ENCODE data around the gene RUFY1.
A peak's percentile ranks its signal among the peaks of the same experiment; 100 is the strongest.
"Not testable (repeated sequence)": the region's sequence is repeated elsewhere in the genome, so short reads cannot be mapped to it uniquely, and the experiment has no call there.

Gene RUFY1

DNA sequence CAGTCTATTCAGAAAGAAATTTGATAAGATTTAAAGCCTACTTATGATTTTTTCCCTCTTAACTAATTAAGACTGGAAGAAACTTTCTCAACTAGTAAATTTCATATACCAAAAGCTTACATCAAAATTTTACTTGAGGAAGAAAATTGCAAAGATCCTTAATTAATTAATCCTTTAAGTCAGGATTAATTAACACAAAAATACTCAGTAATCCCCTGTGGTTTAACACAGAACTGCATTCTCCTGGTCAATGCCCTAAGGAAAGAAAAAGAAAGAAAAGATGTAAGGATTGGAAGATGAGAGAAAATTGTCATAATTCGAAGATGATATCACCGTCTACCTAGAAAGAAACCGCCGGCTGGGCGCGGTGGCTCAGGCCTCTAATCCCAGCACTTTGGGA, 17.3 kb upstream of the RUFY1 start:
- H3K36me3 ChIP-seq (ENCODE audit: insufficient read depth, low read length) = no peaks in the 10 kb centered on the region
- DNase-seq (ENCODE audit: low read depth, low spot score) = no peak
- TF ChIP-seq POLR2AphosphoS5 (IDR thresholded peaks at IDR 0.05; ENCODE audit: borderline replicate concordance, low read depth, low read length) (no peak), FOXP2 (optimal IDR thresholded peaks at IDR 0.05; ENCODE audit: control extremely low read depth, extremely low read length, insufficient read depth) (no peak), EZH2 (IDR thresholded peaks at IDR 0.05) (no peak)
- no peaks in the 10 kb centered on the region for H3K9me3 ChIP-seq (ENCODE audit: low read depth, low read length)
- no peak overlapping the region for H3K9ac ChIP-seq (ENCODE audit: insufficient read length)
- H3K27ac ChIP-seq = no peak overlapping the region
- no peak overlapping the region for H3K4me3 ChIP-seq

DNA sequence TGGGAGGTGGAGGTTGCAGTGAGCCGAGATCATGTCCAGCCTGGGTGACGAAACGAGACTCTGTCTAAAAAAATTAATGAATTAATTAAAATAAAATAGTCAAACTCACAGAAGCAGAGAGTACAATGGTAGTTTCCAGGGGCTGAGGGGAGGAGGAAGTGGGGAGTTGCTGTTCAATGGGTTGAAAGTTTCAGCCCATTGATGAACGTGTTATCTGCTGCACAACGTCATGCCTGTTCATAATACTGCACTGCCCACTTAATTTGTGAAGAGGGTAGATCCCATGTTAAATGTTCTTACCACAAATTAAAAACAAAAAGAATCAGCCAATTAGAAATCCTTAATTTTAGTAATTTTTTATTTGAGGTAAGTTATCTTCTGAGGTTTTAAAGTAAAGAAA, 16.4 kb upstream of the RUFY1 start:
- Histone ChIP-seq H3K36me3 (ENCODE audit: insufficient read depth, low read length) (no peaks in the 10 kb centered on the region), H3K4me3 (no peak overlapping the region), H3K9ac (ENCODE audit: insufficient read length) (no peak overlapping the region), H3K27ac (no peak overlapping the region), H3K9me3 (ENCODE audit: low read depth, low read length) (no peaks in the 10 kb centered on the region)
- DNase-seq (ENCODE audit: low read depth, low spot score) = no peak
- TF ChIP-seq POLR2AphosphoS5 (IDR thresholded peaks at IDR 0.05; ENCODE audit: borderline replicate concordance, low read depth, low read length) = no peak
- no peak for TF ChIP-seq FOXP2 (optimal IDR thresholded peaks at IDR 0.05; ENCODE audit: control extremely low read depth, extremely low read length, insufficient read depth)
- TF ChIP-seq EZH2 (IDR thresholded peaks at IDR 0.05) = no peak

DNA sequence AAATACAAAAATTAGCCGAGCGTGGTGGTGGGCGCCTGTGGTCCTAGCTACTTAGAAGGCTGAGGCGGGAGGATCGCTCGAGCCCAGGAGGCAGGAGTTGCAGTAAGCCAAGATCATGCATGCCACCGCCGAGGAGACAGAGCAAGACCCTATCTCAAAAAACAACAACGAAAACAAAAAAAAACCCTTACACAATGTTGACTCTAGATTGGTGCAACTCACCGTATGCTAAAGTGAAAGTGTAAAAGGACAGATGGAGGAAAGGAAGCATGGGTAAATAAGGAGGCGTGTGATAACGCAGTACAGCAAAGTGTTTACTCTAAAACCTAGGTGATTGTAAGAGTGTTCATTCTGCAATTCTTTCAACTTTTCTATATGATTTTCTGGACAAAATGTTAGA, 15.9 kb upstream of the RUFY1 start:
- no peaks in the 10 kb centered on the region for H3K36me3 ChIP-seq (ENCODE audit: insufficient read depth, low read length)
- no peak for DNase-seq (ENCODE audit: low read depth, low spot score)
- no peak overlapping the region for H3K27ac ChIP-seq
- no peak overlapping the region for H3K4me3 ChIP-seq
- TF ChIP-seq EZH2 (IDR thresholded peaks at IDR 0.05) (no peak), FOXP2 (optimal IDR thresholded peaks at IDR 0.05; ENCODE audit: control extremely low read depth, extremely low read length, insufficient read depth) (no peak), POLR2AphosphoS5 (IDR thresholded peaks at IDR 0.05; ENCODE audit: borderline replicate concordance, low read depth, low read length) (no peak)
- no peak overlapping the region for H3K9ac ChIP-seq (ENCODE audit: insufficient read length)
- no peaks in the 10 kb centered on the region for H3K9me3 ChIP-seq (ENCODE audit: low read depth, low read length)

DNA sequence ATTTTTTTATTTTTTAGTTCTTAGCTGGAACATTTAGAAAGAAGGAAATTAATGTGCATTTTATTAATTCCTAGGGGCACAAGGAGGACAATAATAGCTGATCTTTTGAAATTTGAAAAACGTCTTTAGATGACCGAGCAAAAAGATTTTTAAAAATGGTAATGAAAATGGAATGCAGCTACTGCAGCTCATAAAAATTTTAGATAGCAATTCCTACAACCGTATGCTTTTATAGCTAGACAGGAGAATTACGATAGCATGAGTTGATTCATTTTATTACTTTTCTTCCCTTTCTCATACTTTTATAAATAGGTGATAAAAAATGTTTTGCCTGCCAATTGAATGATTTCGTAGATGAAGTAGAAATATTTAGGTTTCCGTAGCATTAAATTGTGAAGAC, 13.7 kb upstream of the RUFY1 start:
- Histone ChIP-seq H3K9me3 (ENCODE audit: low read depth, low read length) (no peaks in the 10 kb centered on the region), H3K9ac (ENCODE audit: insufficient read length) (peak overlapping the region; percentile 33), H3K36me3 (ENCODE audit: insufficient read depth, low read length) (no peaks in the 10 kb centered on the region), H3K27ac (peak overlapping the region; percentile 77), H3K4me3 (peak overlapping the region; percentile 47)
- TF ChIP-seq FOXP2 (optimal IDR thresholded peaks at IDR 0.05; ENCODE audit: control extremely low read depth, extremely low read length, insufficient read depth) (no peak), POLR2AphosphoS5 (IDR thresholded peaks at IDR 0.05; ENCODE audit: borderline replicate concordance, low read depth, low read length) (no peak), EZH2 (IDR thresholded peaks at IDR 0.05) (no peak)
- no peak for DNase-seq (ENCODE audit: low read depth, low spot score)

DNA sequence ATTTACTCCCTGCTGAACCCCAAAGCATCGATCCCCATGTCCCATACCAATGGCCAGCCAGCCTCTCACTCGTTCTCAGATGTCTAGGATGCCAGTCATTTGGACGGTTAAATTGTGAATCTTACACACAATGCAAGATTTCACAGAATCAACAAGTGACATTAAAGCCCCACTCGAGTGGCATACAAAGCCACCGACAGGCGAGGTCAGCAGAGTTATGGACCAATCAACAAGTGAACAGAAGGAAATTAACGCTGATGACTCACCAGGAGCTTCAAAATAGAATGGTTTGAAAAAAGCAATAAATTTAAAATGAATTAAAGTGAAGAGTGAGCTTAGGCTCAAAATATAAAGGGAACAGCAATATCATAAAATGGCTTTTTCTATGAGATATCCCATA, 8.2 kb upstream of the RUFY1 start:
- Histone ChIP-seq H3K9ac (ENCODE audit: insufficient read length) (no peak overlapping the region), H3K27ac (no peak overlapping the region), H3K9me3 (ENCODE audit: low read depth, low read length) (no peaks in the 10 kb centered on the region), H3K36me3 (ENCODE audit: insufficient read depth, low read length) (no peaks in the 10 kb centered on the region), H3K4me3 (no peak overlapping the region)
- DNase-seq (ENCODE audit: low read depth, low spot score) = no peak
- no peak for TF ChIP-seq FOXP2 (optimal IDR thresholded peaks at IDR 0.05; ENCODE audit: control extremely low read depth, extremely low read length, insufficient read depth)
- no peak for TF ChIP-seq EZH2 (IDR thresholded peaks at IDR 0.05)
- no peak for TF ChIP-seq POLR2AphosphoS5 (IDR thresholded peaks at IDR 0.05; ENCODE audit: borderline replicate concordance, low read depth, low read length)

DNA sequence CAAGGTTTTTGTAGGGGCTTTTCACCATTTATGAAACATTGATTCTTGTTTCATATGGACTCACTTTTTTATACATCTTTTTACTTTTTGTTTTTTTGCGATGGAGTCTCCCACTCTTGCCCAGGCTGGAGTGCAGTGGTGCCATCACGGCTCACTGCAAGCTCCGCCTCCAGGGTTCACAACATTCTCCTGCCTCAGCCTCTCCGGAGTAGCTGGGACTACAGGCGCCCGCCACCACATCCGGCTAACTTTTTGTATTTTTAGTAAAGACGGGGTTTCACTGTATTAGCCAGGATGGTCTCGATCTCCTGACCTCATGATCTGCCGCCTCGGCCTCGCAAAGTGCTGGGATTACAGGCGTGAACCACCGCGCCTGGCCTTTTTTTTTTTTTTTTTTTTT, 7.1 kb upstream of the RUFY1 start:
- not testable (repeated sequence) for DNase-seq (ENCODE audit: low read depth, low spot score); H3K9ac ChIP-seq (ENCODE audit: insufficient read length); H3K27ac ChIP-seq

DNA sequence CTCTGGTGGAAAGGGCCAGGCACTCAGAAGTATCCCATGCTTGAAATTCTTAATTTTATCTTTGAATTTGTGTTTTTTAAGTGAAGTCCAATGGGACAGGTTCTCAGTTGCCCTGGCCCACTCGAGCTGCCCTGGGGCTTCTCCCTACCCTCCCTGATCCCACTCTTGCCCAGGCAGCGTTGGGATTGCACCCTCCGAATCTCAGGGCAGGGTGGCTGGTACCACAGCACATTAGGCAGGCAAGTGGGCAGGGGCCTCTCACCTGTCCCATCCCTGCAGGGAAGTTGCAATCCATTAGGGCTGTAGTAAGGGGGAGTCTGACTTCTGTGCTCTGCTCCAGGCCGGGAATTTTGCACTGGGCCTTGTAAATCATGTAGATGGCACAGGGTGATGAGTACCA, 2.7 kb downstream of the RUFY1 start:
- no peak for DNase-seq (ENCODE audit: low read depth, low spot score)
- no peaks in the 10 kb centered on the region for H3K9me3 ChIP-seq (ENCODE audit: low read depth, low read length)
- no peak for TF ChIP-seq POLR2AphosphoS5 (IDR thresholded peaks at IDR 0.05; ENCODE audit: borderline replicate concordance, low read depth, low read length)
- H3K27ac ChIP-seq = no peak overlapping the region
- H3K4me3 ChIP-seq = no peak overlapping the region
- no peak overlapping the region for H3K9ac ChIP-seq (ENCODE audit: insufficient read length)
- peaks cover 23% of the 10 kb centered on the region for H3K36me3 ChIP-seq (ENCODE audit: insufficient read depth, low read length)

More for the DNA sequence above, 7.1 kb upstream of the RUFY1 start:
- not testable (repeated sequence) for H3K4me3 ChIP-seq; H3K9me3 ChIP-seq (ENCODE audit: low read depth, low read length); H3K36me3 ChIP-seq (ENCODE audit: insufficient read depth, low read length)

DNA sequence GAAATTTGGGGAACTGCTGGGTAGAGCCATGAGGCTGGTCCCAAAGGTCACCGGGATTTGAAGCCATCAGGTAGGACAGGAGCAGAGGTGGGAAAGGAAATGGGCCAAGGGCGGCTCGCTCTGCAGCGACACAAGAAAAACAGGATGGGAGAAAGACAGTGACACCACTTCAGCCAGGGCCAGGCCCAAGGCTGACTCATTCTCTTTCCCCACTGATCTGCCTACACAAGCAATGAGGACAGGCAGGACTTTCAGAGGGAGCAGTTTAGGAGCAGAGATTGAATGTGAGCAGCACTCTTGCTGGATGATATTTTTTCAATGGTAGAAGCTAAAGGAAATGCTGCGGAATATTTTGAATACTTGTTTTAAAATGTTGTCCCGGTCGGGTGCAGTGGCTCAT, 3.5 kb downstream of the RUFY1 start:
- H3K27ac ChIP-seq = no peak overlapping the region
- no peak for DNase-seq (ENCODE audit: low read depth, low spot score)
- H3K9ac ChIP-seq (ENCODE audit: insufficient read length) = no peak overlapping the region
- TF ChIP-seq FOXP2 (optimal IDR thresholded peaks at IDR 0.05; ENCODE audit: control extremely low read depth, extremely low read length, insufficient read depth) = no peak
- TF ChIP-seq EZH2 (IDR thresholded peaks at IDR 0.05) = no peak
- no peak for TF ChIP-seq POLR2AphosphoS5 (IDR thresholded peaks at IDR 0.05; ENCODE audit: borderline replicate concordance, low read depth, low read length)
- no peak overlapping the region for H3K4me3 ChIP-seq
- H3K9me3 ChIP-seq (ENCODE audit: low read depth, low read length) = no peaks in the 10 kb centered on the region
- peaks cover 23% of the 10 kb centered on the region for H3K36me3 ChIP-seq (ENCODE audit: insufficient read depth, low read length)

DNA sequence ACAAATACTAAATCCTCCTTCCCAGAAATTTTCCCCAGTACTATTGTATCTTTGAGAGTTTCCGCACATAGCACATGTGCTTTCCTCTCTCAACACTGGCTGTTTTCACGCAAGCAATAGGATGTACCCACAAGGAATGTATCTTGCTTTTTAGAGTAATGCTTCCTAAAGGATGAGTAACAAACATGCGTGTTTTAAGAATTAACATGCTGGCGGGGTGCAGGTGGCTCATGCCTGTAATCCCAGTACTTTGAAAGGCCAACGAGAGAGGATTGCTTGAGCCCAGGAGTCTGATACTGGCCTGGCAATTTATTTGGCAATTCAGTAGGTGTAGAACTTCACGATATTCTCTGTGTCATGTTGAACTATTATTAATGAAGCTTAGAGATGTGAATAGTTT, 4.6 kb downstream of the RUFY1 start:
- Histone ChIP-seq H3K27ac (0 out of 2 replicates have a peak overlapping the region, but pooled peaks have one; percentile 19), H3K36me3 (ENCODE audit: insufficient read depth, low read length) (peaks cover 23% of the 10 kb centered on the region), H3K9me3 (ENCODE audit: low read depth, low read length) (no peaks in the 10 kb centered on the region), H3K4me3 (no peak overlapping the region), H3K9ac (ENCODE audit: insufficient read length) (no peak overlapping the region)
- DNase-seq (ENCODE audit: low read depth, low spot score) = no peak
- TF ChIP-seq POLR2AphosphoS5 (IDR thresholded peaks at IDR 0.05; ENCODE audit: borderline replicate concordance, low read depth, low read length) (no peak), EZH2 (IDR thresholded peaks at IDR 0.05) (no peak), FOXP2 (optimal IDR thresholded peaks at IDR 0.05; ENCODE audit: control extremely low read depth, extremely low read length, insufficient read depth) (no peak)

DNA sequence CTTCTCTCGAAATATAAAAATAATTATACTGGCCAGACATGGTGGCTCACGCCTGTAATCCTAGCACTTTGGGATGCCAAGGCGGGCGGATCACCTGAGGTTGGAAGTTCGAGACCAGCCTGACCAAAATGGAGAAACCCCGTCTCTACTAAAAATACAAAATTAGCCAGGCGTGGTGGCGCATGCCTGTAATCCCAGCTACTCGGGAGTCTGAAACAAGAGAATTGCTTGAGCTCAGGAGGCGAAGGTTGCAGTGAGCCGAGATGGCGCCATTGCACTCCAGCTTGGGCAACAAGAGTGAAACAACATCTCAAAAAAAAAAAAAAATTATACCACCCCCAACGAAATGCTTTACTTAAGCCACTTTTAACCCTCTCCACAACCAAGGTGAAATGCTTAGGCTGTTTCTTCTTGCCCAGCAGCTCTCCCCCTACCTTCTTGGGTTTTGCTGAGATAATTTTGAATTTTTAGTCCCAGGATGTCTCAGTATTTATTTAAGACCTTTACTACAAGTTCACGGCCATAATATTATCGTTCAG, 8.0 kb downstream of the RUFY1 start:
- H3K9ac ChIP-seq (ENCODE audit: insufficient read length) = peak overlapping the region; percentile 74

More for the DNA sequence above, 8.0 kb downstream of the RUFY1 start:
- H3K9me3 ChIP-seq (ENCODE audit: low read depth, low read length); DNase-seq (ENCODE audit: low read depth, low spot score): not testable (repeated sequence)
- Histone ChIP-seq H3K27ac (peak overlapping the region; percentile 83), H3K4me3 (peak overlapping the region; percentile 90), H3K36me3 (ENCODE audit: insufficient read depth, low read length) (peaks cover 33% of the 10 kb centered on the region)

Data from SK-N-MC (cell line).